G401.6 (cell line): ENCODE data around the gene ZNF141.
"Not testable (repeated sequence)": the region's sequence is repeated elsewhere in the genome, so short reads cannot be mapped to it uniquely, and the experiment has no call there.

Experiments used
- FAIRE-seq: peaks from 2 replicates; lab custom pipeline; 2012; peaks lifted over from hg19 to GRCh38; lab: Jason Lieb, UNC

The ZNF141 gene

DNA sequence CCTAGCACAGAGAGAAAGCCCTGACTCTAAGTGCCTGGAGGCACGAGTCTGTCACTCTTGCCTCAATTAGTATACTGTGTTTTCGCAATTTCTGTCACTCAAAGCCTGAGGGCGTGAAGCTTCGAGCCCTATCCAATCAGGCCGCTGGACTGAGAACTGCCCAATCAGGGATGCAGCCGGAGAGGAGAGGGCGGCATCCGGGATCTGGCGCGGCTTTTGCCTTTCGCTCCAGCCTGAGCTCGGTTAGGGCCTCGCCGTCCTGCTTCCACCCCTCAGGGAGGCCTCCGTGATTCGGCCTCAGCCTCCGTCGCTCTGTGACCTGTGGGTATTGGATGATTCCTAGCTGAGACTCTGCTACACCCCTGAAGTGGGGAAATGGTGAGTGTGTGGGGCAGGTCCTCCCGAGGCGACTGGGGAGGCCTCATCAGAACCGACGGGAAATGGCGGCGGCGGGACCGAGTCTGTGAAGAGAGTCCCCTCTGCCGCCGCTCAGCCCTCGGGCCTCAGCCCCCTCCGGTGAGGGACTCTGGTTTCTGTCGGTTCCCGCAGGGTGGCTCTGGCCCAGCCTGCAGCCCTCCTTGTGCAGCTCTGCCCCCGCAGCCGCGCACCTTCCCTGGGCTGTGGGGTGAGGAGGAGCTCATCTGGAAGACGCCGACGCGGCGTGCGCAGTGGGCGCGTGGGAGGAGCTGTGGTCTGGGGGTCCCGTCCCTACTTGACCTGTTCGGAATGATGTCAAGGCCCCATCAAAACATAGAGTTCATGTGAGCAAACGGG is 48.5 kb downstream of the ZNF141 start:
- no peak for FAIRE-seq

DNA sequence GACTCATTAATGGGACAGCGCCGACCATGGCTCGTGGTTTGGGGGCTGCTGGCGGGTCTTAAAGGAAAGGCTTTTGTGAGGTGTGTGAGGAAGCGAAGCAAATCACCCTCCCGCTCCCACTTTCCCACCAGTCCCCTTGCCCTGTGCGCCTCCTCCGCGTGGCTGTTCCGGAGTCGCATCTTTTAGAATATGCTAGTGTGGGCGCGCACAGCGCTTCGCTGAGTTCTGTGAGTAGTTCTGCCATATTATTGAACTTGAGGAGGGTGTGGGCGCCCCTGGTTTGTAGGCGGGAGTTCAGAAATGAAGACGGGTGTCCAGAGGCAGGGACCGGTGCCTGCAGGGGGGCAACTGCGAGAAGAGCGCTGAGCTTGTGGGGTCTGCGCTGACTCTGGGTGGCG is 49.1 kb downstream of the ZNF141 start:
- FAIRE-seq, result no peak

DNA sequence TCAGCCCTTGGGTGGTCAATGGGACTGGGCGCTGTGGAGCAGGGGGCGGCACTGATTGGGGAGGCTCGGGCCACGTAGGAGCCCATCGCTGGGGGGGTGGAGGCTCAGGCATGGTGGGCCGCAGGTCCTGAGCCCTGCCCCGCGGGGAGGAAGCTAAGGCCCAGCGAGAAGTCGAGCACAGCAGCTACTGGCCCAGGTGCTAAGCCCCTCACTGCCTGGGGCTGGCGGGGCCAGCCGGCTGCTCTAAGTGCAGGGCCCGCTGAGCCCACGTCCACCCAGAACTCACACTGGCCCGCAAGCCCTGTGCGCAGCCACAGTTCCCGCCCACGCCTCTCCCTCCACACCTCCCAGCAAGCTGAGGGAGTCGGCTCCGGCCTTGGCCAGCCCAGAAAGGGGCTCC is 66.4 kb downstream of the ZNF141 start:
- FAIRE-seq, result no peak

DNA sequence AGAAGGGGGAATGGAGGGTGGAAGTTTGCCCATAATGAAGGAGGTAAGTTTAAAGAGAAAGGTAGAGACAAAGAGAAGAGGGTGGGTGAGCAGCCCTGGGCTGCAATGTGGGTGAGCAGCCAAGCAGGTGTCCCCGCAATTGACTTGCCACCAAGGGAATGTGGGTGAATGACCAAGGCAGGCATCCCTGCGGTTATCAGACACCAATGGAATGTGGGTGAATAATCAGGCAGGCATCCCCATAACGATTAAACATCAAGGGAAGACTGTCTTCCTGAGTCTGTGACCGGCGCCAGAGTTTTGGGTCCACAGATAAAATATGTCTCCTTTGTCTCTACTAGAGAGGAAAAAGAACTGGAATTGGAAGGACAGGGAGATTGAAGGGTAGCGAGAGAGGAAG is 70.7 kb downstream of the ZNF141 start:
- FAIRE-seq, result not testable (repeated sequence)

DNA sequence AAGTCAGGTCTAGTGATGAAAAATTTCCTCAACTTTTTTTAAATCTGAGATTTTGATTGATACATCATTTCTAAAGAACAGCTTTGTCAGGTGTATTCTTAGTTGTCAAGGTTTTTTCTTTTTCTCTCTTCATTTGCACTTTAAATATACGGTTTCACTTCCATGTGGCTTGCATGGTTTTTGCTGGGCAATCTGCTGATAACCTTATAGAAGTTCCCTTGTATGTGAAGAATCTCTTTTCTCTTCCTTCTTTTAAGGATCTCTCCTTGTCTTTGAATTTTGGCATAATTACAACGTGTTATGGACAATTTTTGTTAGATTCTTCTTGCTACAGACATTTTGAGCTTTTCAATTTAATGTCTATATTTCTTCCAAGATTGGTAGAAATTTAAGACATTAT is 85.0 kb downstream of the ZNF141 start:
- FAIRE-seq, result no peak
